ENCODE data around the gene ARHGDIB. TPM values are rescaled to one million over a fixed set of nuclear protein-coding genes. Genes with fewer than 3 reads are reported as not detected.

ARHGDIB gene
- total and polyA plus RNA-seq, 2 experiments from 2014 or later: 0.89 TPM; not detected in 1

- TF ChIP-seq REST (IDR thresholded peaks at IDR 0.05; ENCODE audit: unreplicated experiment) (no peak), STAT1 (IDR thresholded peaks at IDR 0.05; ENCODE audit: unreplicated experiment) (no peak), NANOG (IDR thresholded peaks at IDR 0.05; ENCODE audit: borderline replicate concordance) (no peak), ETS1 (IDR thresholded peaks at IDR 0.05) (no peak), EZH2 (IDR thresholded peaks at IDR 0.05; ENCODE audit: low read depth, unreplicated experiment) (no peak)
These were observed 14.1 kb upstream of the ARHGDIB start (continued) for GRCh38 chr12:14975457-14975856.

- H3K9me3 Mint-ChIP-seq: no peaks in the 10 kb centered on the region
- Histone ChIP-seq H3K9me2 (ENCODE audit: insufficient read depth) (peaks cover 3% of the 10 kb centered on the region; the same call in 1 of the 2 replicates), H3K27me3 (ENCODE audit: insufficient read depth) (no peaks in the 10 kb centered on the region), H3K4me2 (no peak overlapping the region), H4K20me1 (replicated peaks; ENCODE audit: insufficient read depth) (no peaks in the 10 kb centered on the region), H3F3A (replicated peaks; ENCODE audit: low read depth) (no peaks in the 10 kb centered on the region), H3K36me3 (ENCODE audit: insufficient read depth) (no peaks in the 10 kb centered on the region), H3K4me3 (no peak overlapping the region), H3K4me1 (ENCODE audit: insufficient read depth) (no peaks in the 10 kb centered on the region), H2AFZ (no peak overlapping the region), H3K27ac (ENCODE audit: low read depth) (no peak overlapping the region), H3K79me2 (replicated peaks; ENCODE audit: insufficient read depth) (no peaks in the 10 kb centered on the region)
- no peak overlapping the region for H3K4me3 Mint-ChIP-seq
- H3K36me3 Mint-ChIP-seq (ENCODE audit: low read depth): no peaks in the 10 kb centered on the region
- no peak overlapping the region for H3K27ac Mint-ChIP-seq
- no peaks in the 10 kb centered on the region for H3K27me3 Mint-ChIP-seq (ENCODE audit: insufficient read depth, low read depth, poor library complexity)
- H3K4me1 Mint-ChIP-seq: no peaks in the 10 kb centered on the region; the same call in 2 of the 3 replicates
- no peak for TF ChIP-seq EZH2 (IDR thresholded peaks at IDR 0.05; ENCODE audit: low read depth, unreplicated experiment)
- no peak for ATAC-seq
- no peak for DNase-seq (ENCODE audit: low spot score)
These were observed 13.2 kb upstream of the ARHGDIB start for GRCh38 chr12:14974633-14975032.

GRCh38 chr12:14972816-14973215, 11.4 kb upstream of the ARHGDIB start, which contains the start of gene PDE6H:
PDE6H (plus strand) TSS chr12:14973042; CDS start chr12:14978013, 4,971 bp downstream.
- no peak within 1 kb of the TSS for H3K27ac Mint-ChIP-seq
- no peaks in the 10 kb centered on the region for H3K9me3 Mint-ChIP-seq
- no peaks in the 10 kb centered on the region for H3K36me3 Mint-ChIP-seq (ENCODE audit: low read depth)
- no peak for TF ChIP-seq REST (IDR thresholded peaks at IDR 0.05; ENCODE audit: unreplicated experiment)
- TF ChIP-seq JUNB (IDR thresholded peaks at IDR 0.05; ENCODE audit: unreplicated experiment): no peak
- no peak for TF ChIP-seq NANOG (IDR thresholded peaks at IDR 0.05; ENCODE audit: borderline replicate concordance)
- no peak for TF ChIP-seq ZNF331 (CRISPR knock-in tag; IDR thresholded peaks at IDR 0.05; ENCODE audit: low read depth)
- H3K4me3 Mint-ChIP-seq: no peak within 1 kb of the TSS
- no peaks in the 10 kb centered on the region for H3K27me3 ChIP-seq (ENCODE audit: insufficient read depth)
- H3K4me1 ChIP-seq (ENCODE audit: insufficient read depth): no peaks in the 10 kb centered on the region
- no peaks in the 10 kb centered on the region for H3K36me3 ChIP-seq (ENCODE audit: insufficient read depth)
- peaks cover 3% of the 10 kb centered on the region; the same call in 1 of the 2 replicates for H3K9me2 ChIP-seq (ENCODE audit: insufficient read depth)
- no peaks in the 10 kb centered on the region; the same call in 2 of the 3 replicates for H3K4me1 Mint-ChIP-seq
- peak within 1 kb of the TSS; percentile 30 for H2AFZ ChIP-seq
- DNase-seq (ENCODE audit: low spot score) (no peak), ATAC-seq (no peak)
- H3K27me3 Mint-ChIP-seq (ENCODE audit: insufficient read depth, low read depth, poor library complexity): no peaks in the 10 kb centered on the region
- H3K79me2 ChIP-seq (replicated peaks; ENCODE audit: insufficient read depth): no peaks in the 10 kb centered on the region
- H3K4me2 ChIP-seq: no peak within 1 kb of the TSS
- H4K20me1 ChIP-seq (replicated peaks; ENCODE audit: insufficient read depth): no peaks in the 10 kb centered on the region
- H3K27ac ChIP-seq (ENCODE audit: low read depth): no peak within 1 kb of the TSS
- no peak within 1 kb of the TSS for H3K4me3 ChIP-seq
- no peaks in the 10 kb centered on the region for H3F3A ChIP-seq (replicated peaks; ENCODE audit: low read depth)
